ENCODE measurements around the gene RFPL1.

DNA sequence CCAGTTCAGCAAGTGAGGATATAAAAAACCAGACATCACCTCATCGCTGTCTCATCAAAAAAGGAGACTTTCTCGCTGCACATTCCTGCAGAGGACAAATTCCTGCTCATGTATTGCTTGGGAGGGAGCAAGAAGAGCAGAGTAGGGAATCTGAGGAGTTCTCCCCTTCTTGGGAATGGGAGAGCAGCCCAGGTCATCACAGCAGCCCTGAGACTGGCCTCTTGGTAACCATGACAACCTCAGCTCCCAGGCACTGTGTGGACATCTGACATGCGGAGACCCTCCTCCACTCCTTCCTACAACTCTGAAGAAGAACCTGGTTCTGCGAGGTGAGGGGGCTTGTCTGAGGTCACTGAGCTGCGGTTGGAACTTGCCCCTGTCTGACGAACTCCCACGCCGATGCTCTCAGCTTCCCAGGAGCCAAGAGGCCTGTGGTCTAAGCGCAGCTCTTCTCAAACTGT lies 17.9 kb downstream of the RFPL1 start:
- no peak for TF ChIP-seq EZH2 (IDR thresholded peaks at IDR 0.05; ENCODE audit: borderline replicate concordance)
- TF ChIP-seq, protein P1, sequence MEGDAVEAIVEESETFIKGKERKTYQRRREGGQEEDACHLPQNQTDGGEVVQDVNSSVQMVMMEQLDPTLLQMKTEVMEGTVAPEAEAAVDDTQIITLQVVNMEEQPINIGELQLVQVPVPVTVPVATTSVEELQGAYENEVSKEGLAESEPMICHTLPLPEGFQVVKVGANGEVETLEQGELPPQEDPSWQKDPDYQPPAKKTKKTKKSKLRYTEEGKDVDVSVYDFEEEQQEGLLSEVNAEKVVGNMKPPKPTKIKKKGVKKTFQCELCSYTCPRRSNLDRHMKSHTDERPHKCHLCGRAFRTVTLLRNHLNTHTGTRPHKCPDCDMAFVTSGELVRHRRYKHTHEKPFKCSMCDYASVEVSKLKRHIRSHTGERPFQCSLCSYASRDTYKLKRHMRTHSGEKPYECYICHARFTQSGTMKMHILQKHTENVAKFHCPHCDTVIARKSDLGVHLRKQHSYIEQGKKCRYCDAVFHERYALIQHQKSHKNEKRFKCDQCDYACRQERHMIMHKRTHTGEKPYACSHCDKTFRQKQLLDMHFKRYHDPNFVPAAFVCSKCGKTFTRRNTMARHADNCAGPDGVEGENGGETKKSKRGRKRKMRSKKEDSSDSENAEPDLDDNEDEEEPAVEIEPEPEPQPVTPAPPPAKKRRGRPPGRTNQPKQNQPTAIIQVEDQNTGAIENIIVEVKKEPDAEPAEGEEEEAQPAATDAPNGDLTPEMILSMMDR (IDR thresholded peaks at IDR 0.05; ENCODE audit: poor library complexity), result no peak
- TF ChIP-seq EZH2phosphoT487 (IDR thresholded peaks at IDR 0.05; ENCODE audit: low read depth, severe bottlenecking, unreplicated experiment), result no peak
